Umbilical cord (tissue), 2 donors: ENCODE data around the gene SCN3B. TPM values are rescaled to one million over a fixed set of nuclear protein-coding genes. Genes with fewer than 3 reads are reported as not detected.

Experiments used
- DNase-seq: peaks from one replicate; pipeline ENCODE4 v3.0.0-alpha.2; 2015; ENCODE audit warnings: low spot score
- total RNA-seq: library from RNA; depleted of rRNA; stranded (reverse); fragments of >200 nt; gene quantifications from one replicate; pipeline ENCODE4 v1.2.3, GENCODE V29; 2014; ENCODE audit warnings: low replicate concordance; ENCODE audit not compliant: insufficient read depth

SCN3B gene
- total RNA-seq, 1 donor from 2014 or later: 5.3 TPM

DNA sequence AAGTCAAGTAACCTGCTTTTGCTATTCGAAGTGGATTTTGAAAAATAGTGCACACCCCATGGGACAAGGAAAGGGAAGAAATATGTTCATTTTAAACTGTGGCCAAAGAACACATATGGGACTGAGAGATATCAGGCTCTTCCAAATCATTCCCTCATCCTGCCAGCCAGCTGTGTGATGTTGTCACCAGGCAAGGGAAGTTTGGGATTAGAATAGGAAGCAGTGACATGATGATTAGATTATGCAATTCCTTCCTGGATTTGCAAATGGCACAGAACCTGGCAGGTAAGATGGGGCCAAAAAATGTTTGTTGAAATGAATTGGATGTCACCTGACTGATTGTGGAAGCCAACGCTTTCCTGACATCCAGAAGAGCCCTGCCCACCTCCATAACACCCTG is 4.9 kb upstream of the SCN3B start:
- no peak for DNase-seq

DNA sequence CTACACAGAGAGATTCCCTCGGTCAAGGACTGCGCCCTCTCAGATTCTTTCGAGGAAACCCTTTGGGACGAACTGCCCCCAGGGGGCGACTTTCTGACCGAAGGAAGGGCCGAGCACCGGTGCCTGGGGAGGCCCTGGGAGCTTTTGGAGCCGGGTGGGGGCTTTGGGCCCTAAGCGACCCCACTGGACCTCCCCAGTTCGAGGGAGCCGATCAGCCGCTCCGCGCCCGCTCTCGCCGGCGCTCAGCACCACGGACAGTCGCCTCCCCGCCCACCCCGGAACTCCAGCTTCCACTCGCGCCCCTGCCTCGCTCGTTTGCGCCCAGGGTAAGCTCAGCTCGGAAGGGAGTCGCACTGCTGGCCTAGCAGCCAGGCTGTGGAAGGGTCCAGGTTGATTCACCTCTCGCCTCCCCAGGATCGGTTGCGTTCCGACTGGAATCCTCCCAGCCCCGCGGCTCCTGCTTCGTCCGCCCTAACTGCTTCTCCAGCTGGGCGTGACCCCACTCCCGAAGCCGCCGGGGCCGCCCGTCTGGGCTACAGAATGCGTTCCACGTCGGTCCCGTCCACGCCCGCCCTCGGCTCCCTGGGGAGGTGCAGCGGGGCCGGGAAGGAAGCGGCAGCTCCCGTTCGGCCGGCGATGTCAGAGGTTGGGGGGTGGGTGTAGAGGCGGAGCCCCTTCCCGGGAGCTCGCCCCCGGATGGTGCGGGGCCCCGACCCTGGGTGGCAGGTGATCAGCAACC is 428 bp downstream of the SCN3B start:
- DNase-seq: peak; percentile 72

GRCh38 chr11:123653483-123653826 is 969 bp downstream of the SCN3B start:
- no peak for DNase-seq

DNA sequence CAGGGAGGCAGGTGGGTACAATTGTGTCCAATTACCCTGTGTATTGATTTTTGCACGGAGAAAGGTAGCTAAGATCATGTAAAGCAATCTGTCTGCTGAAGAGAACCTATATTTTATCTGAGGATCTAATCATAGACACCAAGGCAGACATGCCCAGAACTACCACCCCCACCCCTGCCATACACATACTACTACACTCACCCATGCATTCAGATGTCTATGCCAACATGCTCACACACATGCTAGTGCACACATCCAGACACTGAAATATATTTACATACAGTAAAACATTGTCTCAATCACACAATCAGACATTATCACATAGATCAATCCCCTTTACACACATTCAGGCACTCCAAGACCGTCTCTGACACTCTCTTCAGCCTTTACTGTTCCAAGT is 1.8 kb downstream of the SCN3B start:
- DNase-seq: no peak

- no peak for DNase-seq
Observed at GRCh38 chr11:123650901-123651300, 3.5 kb downstream of the SCN3B start.

GRCh38 chr11:123645286-123645975 is 9.0 kb downstream of the SCN3B start:
- DNase-seq: no peak

GRCh38 chr11:123642435-123642834 is 12.0 kb downstream of the SCN3B start:
- no peak for DNase-seq

DNA sequence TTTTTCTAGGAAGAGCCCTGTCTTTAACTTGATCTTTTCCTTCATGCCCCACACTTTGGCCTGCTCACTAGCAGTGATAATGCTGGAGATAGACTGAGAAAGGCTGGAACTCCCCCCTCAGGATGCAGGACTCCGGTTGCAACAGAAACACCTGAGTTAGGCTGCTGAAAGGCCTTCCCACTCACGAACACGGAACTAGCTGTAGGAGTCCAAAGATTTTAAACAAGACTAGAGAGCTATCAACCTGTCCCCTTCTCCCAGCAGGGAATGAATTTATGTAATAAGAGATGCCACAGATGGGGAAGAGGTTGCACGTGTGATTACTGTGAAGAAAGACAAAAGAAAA is 13.0 kb downstream of the SCN3B start:
- no peak for DNase-seq

GRCh38 chr11:123640677-123641494 is 13.5 kb downstream of the SCN3B start:
- DNase-seq: peak; percentile 42

DNA sequence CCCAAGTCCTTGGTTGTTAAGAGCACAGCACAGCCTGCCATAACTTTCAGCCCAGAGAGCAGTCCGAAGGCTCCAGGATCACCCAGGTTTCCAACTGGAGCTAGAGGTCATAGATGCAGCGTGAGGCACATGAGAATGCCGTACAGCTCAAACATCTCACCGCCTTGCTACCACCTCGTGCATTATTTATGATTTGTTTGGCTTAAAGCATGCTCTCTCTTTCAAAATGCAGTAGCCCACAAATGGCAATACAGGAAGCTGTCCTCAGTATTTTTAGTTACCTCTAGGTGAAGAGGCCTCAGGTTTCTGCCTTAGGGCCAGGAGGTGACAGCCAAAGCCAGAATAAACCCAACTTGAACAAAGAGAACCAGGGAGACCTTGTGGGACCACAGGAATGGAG is 14.4 kb downstream of the SCN3B start:
- no peak for DNase-seq

- DNase-seq: peak; percentile 73
Observed at GRCh38 chr11:123630126-123630608, 24.3 kb downstream of the SCN3B start.

GRCh38 chr11:123628936-123629683 is 25.3 kb downstream of the SCN3B start:
- DNase-seq: peak; percentile 98

GRCh38 chr11:123624974-123625373 is 29.4 kb downstream of the SCN3B start:
- DNase-seq: no peak

DNA sequence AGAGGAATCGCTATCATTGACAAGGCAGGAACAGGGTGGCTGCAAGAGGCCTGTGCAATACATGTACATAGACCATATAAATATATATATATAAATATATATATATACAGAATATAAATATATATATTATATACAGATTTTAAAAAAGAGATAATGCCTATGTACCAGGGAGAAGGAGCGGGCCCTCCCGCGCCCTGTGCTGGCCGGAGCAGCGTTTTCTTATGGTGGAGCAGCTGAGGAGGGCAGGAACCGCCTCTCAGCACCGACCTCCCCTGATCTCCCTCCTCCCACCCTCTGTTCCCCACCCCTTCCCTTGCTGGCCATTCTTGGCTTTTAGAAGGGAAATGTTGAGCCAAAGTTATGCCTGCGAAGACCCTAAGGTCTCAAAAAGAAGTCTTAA is 31.8 kb downstream of the SCN3B start:
- no peak for DNase-seq

- peak; percentile 91 for DNase-seq
Observed at GRCh38 chr11:123616505-123617198, 37.8 kb downstream of the SCN3B start.

DNA sequence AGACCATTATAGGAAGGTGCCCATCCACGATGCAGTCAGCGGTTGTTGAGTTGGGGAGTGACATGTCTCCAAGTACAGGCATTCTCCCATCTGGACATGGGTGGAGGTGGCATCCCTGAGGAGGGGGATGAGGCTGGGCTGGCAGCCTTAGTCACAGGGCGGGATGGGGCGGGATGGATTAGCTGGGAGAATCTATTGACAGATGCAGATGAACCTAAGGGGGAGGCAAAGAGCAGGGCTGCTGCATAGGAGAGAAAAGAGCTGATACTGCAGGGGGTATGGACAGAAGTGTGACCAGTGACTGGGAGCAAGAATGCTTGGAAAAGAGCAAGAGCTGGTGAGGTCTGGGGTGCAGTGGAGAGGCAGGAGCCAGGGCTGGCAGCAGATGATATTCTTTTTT is 42.7 kb downstream of the SCN3B start:
- DNase-seq: no peak

DNA sequence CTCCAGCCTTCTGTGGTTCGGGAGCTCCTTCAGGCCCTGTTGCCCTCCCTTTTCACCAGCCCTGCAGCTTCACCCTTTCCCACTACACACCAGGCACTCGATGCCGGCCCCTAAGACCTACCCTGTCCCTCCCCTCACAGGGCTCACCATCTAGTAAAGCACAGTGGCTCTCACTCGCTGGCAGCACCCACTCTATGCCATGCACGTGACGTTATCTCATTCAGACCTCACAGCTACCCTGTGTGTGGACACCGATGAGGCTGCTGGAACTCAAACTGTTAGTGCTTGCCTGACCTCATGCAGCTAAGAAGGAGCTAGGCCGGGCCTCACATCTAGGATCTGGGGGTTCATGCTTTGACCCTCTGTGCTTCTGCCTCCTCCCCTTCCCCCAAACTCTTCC is 45.5 kb downstream of the SCN3B start:
- no peak for DNase-seq

DNA sequence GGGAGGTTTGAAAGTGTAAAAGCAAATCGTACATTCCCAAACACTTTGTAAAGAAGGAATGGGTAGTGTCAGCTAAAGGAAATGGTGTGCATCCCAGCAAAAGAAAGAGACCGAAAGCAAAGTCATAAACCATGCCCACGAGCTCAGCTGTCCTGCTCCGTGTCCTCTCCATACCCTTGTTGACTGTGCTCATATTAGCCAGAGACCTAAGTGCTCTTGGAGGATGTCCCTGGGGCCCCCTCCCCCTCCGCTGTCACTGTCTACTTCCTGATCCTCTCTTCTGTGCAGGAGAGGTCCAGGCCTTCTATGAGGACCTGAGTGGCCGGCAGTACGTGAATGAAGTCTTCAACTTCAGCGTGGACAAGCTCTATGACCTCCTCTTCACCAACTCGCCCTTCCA is 46.1 kb downstream of the SCN3B start:
- DNase-seq: no peak

DNA sequence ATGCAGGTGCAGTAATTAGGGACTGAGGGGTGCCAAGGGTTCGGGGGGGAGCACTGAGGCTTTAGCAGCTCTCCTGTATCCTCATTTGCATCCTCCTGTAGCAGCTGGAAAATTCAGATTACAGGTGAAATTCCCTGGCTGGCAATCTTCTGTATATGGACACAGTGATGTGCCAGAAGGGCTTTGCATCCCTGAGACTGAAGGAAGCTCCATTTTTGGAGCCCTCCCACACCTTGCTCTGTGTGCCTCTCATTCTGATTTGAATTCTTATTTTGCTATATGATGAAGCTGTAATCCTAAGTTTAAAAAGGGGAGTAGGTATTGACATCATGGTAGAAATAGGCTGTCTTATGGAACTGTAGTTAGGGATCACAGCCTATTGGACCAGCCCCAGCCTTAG is 46.6 kb downstream of the SCN3B start:
- no peak for DNase-seq

DNA sequence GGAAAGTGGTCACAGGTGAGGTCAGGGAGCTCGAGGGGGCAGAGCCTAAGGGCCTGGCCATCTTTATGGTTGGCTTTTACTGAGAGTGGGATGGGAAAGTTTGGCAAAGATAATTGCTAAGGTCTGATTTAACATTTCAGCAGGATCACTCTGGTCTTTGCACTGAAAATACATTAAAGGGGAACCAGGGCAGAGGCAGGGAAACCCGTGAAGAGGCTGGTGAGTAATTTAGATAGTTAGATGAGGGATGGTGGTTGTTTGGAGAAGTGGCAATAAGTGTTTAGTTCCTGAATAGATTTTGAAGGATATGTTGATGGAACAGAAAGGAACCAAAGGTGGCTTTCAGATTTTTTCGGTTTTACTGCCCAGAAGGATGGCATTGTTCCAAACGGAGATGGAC is 50.8 kb downstream of the SCN3B start:
- DNase-seq: no peak

GRCh38 chr11:123601743-123602142 is 52.7 kb downstream of the SCN3B start:
- no peak for DNase-seq
